HG03135 (cell line): ENCODE results near the gene GLIS1.

Source experiments
- ATAC-seq: cut with Tn5 transposase; IDR thresholded peaks from one replicate; pipeline ENCODE4 v1.9.1; 2021; ENCODE audit warnings: mild to moderate bottlenecking, moderate library complexity; ENCODE audit not compliant: unreplicated experiment

GLIS1 gene

DNA sequence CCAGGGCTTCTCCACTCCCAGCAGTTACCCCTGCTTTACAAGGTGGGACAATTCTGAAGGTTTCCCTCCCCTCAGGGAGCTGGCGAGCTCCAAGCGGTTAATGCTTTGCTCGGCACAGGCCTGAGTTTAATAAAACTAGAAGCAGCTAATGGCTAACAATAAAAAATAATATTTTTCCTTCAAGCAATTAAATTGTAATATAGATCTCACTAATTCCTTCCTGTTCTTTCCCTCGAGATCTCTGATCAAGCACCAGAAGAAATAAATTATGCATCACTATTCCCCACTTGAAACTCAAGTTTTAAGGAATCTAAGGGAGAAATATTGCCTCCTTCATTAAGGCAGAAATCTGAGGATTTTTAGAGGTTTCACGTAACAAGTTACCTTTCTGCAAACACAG is 42.9 kb downstream of the GLIS1 start:
- ATAC-seq, result no peak

DNA sequence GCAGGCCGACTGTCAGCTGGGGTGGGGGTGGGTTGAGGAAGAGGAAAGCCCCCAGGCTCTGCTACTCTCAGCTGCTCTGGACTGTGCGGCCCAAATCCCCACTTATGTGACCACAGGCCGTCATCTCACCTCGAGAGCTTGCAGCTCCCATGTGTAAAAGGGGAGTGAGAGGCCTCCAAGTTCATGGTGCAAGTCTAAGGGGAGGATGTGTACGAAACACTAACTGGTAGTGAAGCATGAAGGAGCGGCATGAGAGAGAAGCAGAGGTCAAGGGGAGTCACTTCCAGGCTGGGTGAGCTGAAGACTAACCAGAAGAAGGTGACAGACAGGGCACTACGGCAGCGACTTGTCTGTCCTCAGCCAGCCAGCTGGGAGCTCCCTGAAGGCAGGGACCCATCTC is 43.8 kb downstream of the GLIS1 start:
- no peak for ATAC-seq

DNA sequence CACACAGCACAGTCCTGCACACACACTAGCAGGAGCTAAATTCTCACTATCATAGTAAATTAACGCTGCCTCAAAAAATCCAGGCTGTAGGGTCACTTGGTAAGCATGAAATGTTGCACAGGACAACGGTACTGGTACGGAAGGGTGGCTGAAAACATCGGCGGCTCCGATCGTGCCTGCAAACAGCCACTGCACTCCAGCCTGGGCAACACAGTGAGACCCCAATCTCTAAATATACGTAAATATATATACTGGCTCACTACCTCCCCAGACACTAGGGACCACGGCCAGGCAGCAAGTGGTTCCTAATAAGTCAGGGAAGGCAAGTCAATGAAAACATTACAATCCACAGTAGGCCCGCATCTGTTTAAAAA is 44.3 kb downstream of the GLIS1 start:
- ATAC-seq, result no peak

DNA sequence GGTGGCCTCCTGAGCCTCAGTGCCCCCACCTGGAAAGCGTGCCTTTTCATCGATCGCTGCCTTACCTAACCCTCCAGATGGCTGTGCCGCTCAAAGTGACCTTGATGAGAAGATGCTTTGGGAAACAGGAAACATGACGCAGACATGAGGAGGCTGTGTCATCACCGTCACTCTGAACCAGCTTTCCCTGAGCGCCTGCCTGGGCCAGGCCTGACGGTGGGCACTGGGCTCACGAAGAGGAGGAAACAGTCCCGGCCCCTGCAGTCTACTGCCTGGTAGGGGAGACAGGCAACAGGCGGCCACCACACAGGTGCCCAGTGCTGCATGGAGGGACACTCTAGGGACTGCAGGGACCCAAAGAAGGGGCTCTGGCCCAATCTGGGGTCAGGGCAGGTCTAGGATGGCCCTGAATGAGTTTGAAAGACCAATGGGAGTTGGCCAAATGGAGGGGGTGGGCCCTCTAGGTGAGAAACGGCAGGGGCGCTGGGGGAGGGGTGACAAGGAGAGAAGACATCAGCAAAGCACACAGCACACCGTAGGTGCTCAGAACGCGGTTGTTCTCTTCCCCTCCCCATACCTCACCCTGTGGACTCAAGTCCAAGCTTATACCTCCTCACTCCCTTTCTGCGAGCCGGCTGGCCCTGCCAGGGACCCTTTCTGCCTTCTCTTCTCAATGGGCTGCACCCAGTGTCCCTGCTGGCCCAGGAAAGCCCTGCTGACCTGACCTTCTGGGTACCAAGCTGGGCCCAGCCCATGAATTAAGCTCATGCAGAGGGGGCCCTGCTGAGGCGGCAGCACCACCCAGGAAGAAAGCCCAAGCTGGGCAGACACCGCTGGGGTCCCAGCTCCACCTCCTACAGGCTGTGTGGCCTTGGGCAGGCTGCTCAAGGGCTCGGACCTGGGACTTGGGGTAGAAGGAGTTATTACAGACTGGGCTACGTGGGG is 44.9 kb downstream of the GLIS1 start:
- ATAC-seq, result no peak

DNA sequence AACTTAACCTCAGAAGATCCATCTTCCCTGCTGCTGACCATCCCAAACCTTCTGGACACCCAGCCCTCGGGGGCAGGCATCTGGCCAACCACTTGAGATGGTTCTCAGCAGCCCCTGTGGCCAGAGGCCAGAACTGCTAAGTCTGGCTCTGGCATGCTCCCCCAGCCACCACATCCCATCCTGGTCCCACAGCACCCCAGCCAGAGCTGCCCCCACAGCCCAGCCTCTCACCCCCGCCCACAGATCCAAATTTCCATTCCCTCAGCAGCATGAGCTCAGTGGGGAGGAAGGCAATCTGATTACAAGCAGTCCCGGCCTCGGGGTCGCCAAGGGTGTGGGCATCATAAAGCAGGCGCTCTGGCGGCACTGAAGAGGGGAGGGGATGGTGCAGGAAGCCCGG is 45.6 kb downstream of the GLIS1 start:
- no peak for ATAC-seq

DNA sequence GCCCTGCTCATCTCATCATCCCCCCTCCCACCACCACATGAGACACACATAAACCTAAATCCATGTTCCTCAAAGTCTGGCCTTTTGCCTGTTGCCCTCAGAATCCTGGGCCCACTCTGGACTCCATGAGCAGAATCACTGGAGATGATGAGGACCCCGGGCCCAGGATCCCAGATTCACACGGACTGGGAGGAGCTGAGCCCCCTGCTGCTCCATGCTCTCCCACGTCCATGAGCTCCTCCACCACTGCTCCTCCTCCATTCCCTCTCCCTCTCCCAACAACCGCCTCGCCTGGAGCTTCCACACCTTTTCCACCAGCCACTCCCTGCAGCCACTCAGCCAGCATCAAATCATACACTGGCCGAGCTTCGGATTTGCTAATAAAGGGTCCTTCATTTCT is 47.6 kb downstream of the GLIS1 start:
- ATAC-seq, result no peak

DNA sequence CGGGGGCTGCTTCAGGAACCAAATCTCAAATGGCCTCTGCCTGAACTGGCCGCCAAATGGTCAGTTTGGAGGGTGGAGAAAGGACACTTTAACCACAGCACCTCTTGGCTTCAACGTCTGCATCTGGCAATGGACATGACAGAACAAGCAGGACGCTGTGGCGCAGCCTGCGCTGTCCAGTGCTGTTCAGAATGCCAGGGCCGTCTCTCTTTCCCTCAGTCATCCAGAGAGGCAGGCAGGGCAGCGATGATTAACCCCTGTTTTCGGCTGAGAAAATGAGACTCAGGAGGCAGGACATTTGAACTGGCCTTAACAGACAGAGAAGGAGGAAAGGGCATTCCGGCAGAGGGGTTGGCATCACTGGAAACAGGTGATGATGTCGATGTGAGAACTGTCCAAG is 48.6 kb downstream of the GLIS1 start:
- no peak for ATAC-seq

DNA sequence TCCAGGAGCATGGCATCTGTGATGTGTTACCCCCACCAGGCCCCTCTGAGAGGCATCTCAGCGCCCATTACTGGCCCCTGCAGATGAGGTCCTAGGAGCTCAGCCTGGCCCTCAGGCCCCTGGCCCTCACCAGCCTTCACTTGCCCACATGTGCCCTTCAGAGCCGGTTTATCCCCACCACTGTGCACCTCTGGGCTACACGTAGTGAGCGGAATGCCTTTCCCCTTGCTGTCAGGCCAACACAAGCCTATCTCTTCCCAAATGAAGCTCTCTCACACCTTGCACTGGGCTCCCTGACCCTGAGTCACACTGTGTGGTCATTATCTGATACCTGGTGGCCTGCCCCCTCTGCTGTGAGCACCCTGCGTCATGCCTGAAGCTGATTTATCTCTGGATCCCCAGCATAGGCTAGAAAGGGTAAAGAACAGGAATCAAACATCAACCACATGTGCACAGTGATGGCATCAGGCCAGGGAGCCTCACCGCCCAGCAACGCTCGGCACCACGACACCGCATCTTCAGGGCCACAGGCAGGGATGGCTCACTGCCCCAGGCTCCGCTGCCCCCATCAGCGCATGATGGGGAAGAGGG is 49.1 kb downstream of the GLIS1 start:
- ATAC-seq, result no peak

DNA sequence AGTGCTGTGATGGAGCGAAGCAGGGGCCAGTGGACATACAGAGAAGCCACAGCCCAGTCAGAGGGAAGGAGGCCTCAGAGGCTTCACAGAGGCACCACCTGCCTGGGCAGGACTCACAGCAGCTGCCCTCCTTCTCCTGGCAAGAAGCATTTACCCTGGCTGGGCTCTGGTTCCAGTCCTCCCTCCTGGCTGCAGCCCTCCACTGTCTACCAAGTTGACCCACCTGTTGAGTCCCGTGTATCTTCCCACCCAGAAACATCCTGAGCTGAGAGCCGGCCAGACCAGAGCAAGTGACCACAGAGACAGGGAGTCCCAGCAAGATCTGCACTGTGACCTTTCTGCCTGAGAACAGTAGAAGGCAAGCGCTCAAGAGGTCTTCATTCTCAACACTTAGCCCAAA is 49.7 kb downstream of the GLIS1 start:
- no peak for ATAC-seq

DNA sequence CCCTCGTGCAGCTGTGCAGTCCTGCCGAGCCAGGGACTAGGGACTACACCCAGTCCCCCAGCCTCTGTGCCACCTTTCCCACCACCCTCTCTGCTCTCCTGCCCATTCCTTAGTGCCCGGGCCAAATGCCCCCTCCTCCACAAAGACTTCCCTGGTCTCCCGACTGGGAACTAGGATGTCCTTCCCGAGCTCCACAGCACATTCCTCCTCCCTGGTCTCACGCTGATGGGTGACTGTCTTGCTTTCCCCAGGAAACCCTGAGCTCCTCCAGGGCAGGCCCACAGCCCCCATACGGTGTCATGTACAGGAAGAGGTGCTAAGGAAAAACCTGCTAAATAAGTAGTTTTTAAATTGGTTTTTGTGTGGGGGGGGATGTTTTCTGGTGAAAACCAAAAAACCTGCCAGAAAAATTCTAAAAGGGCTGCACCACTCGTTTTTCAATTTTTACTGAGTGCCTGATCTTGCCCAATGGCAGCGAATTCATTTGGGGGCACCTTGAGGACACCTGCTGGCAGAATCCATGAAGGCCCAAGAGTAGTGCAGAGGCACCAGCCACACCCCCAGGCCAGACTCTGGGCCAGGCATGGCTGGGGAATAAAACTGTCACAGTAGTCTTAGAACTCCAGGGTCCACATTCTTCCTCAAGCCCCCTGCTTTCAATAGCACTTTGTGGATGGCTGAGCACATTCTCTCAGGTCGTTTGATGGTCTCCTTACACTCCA is 50.4 kb downstream of the GLIS1 start:
- ATAC-seq, result no peak

DNA sequence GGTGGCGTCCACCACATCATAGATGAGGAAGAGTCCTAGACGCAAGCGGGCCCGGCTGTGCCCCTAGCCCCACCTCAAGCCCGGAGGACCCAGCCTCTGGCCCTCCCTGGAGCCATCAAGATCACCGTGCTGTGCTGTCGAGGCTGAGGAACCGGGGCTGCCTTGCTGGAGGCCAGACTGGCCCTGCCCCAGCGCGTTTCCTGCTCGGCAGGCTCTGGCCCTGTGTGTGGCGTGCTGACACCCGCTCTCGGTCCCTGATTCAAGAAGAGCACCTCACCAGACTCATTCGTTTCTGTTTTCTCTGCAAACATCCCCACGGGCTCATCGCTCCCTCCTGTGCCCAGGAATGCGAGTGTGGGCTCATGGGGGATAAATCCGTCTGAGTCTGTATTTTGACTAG is 51.1 kb downstream of the GLIS1 start:
- ATAC-seq, result no peak

DNA sequence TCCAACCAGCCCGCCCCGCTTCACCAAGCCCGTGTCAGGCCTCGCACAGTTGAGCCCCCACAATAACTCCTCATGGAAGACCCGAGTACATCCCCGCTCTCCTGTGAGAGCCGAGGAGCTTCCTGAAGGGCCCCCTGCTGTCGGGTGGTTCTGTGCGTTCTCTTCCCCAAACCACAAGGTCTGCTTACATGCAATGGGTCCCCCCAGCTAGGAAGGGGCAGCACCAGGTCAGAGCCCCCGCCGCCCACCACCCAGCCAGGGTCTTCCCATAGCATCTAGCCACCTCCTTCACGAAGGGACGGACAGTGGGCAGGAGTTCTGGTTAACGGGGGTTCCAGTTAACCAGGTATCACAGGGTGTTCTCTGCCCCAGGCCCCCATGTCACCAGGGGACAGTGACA is 51.5 kb downstream of the GLIS1 start:
- no peak for ATAC-seq

DNA sequence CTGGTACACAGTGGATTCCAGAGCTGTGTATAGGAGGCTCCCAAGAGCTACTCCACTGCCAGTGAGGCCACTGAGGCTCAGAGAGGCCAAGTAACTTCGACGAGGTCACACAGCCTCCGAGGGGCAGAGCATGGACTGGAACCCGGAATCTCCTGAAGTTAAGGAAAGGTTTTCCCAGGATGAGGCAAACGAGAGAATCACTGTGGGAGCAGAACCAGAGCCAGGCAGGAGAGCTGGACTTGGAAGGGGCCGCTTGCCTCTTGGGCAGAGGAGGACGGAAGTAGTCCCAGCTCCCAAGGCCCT is 52.0 kb downstream of the GLIS1 start:
- no peak for ATAC-seq

DNA sequence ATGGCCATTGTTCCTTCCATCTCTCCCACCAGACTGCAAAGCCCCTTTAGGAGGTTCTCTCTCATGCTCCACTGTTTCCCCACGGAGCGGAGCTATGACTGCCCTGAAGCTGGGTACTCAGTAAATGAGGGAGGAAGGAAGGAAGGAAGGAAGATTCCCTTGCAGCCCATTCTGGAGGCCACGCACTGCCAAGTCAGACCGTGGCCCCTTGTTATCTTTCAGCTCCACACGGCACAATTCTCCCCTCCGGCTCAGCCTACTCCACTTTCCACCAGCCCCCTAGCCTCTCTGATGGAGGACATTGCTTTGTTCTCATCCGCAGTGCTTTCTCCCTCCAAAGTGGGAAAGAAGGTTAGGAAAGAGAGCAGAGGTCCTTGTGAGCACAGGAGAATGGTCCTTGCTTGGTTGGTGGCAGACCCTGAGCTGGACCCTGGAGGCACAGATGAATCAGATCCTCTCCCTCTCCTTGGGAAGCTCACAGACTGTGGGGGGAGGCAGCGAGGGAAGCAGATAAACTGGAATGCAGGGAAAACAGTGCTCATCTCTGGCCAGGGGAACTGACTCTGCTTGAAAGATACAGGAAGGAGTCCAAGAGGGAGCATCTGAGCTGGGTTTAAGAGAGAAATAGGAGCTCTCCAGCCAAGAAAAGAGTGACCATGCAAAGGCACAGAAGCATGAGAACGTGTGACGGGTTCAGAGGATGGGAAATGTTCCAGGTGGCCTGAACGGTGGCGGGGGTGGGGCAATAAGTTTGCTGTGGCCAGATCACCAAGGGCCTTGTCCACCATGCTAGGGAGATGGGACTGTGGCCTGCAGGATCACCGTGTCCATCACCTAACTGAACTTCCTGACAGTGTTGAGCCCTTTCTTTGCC is 52.6 kb downstream of the GLIS1 start:
- no peak for ATAC-seq

DNA sequence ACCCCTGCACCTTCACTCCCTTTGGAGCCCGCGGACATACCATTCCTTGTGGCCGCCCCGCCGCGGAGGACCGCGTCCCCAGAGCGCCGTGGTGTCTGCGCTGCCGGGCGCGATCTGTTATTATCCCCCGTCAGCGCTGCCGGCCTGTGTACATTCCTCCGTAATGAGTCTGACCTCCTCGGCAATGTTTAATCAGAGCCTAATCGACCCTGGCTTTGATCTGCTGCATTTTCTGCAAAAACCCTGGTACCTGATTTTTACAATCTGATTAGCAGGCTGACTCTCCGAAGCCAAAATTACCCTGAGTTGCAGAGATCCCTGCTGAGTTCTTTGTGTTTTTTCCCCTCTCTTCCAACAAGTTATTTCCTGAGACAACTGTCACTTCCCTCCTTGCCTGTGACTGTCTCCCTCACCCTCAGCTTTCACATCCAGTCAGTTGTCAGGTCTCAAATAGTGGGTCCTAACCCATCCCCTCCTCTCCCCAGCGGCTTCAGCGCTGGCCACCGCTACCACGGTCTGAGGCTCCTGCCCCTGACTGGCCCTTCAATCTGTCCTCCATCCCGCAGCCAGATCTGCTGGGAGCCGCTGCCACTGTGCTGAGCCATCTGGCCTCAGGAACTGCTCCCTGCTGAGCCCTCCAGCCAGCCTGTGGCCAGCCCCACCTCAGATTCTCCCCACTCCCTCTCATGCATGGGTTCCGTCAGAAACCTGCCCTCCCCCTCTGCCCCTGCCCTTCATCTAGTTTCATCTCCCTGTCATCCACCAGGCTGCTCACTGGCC is 53.5 kb downstream of the GLIS1 start:
- ATAC-seq, result no peak

DNA sequence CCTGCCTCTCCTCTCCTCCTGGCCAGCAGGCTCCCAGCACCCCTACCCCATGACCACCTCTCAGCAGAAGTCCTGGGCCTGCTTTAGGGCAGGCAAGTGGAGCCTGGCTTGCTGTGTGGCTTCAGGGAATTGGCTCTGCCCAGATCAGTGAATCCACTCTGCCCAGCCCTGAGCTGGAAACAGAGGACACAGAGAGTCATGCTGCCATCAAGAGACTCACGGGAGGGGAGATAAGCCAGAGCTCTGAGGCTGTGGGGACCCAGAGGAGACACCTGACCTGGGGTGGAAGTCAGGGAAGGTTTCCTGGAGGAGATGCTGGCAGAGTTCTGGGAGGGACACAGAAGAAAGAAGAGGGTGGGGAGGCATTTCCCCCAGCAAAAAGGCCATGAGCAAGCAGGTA is 54.2 kb downstream of the GLIS1 start:
- no peak for ATAC-seq

DNA sequence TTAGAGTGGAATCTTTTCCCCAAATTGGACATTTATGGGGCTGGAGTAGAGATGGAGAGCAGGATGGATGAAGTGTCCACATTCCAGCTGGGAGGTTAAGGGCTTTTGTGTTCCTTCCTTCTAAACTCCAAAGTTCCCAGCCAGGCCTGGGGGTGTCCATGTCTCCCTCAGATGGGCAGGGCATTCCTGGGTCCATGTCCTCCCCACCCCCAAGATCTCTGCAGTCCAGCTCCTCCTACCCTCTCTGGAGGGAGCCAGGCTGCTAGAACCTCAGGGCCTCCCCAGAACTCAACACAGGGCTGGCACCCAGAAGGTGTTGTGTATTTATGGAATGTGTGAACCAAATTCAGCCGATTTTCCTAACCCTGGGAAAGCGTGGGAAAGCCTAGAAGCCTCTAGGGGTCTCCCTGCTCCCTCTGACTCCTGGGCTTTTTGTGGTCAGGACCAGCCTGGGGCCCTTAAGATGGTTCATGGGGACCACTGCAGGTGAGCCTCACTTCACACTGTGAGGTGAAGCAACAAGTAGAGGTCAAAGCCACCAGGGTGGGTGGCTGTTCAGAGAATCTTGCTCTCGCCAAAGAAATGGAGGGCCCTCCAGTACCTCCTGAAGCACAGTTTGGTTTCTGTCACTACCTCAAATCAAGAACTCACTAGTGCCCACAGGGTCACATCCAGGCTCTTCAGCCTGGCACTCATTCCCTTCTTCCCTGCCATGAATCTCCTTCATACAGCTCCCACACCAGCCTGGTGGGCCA is 54.8 kb downstream of the GLIS1 start:
- no peak for ATAC-seq

DNA sequence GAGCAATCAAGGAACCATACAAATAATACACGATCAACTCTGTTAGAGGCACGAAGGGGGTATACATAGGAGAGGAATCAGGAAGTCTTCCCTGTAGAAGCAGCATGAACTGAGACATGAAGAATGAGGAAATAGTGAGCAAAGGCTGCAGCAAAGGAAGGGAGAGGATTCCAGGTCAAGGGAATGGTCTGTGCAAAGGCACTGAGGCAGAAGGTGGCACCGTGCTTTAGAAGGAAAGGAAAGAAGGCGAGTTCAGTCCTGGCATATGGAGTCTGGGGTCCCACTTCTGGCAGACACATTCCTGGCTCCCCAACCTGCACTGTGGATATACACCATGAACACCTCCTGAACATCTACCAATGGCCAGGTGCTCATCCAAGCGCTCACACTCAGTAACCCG is 56.1 kb downstream of the GLIS1 start:
- no peak for ATAC-seq

DNA sequence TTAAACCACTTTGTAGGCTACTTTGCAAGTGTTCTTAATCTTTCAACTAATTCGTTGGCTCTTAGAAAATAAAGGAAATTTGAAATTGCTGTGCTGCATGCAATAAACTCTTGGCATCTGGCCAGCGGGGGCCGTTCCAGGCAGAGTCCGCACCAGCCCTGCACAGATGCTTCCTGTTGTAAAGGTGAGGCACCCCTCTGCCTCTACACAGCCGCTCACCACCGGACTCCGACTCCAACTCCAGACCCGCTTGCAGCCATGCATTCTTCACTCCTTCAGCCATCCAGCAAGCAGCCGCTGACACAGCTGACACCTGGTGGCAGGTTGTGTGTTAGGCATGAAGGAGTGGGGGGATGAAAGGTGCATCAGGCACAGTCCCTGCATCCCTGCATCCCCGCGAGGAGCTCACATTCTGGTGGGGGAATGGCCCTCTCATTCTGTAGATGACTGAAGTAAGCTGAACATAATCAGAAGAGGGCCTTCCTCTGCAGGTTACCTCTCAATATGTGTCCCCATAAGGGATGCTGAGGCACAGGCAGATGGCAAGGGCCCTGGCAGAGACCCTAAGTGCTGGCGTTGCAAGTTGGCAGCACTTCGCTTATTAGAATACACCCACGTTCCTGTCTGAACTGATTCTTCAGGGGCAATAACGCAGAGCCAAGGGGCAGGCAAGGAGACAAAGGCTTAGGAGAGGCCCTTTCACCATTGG is 56.8 kb downstream of the GLIS1 start:
- no peak for ATAC-seq
